H1 (cell line): ENCODE data around the gene ELMO1. TPM values are rescaled to one million over a fixed set of nuclear protein-coding genes. Genes with fewer than 3 reads are reported as not detected.

Source experiments
- CTCF ChIA-PET: fragments of 300-600 bp; sonication (Branson Sonifier 250); formaldehyde crosslinking; loops from one replicate; lab custom pipeline; 2021; ENCODE audit not compliant: partially characterized antibody; lab: Charles Lee
- POLR2A ChIA-PET: fragments of 300-600 bp; sonication (Branson Sonifier 250); formaldehyde crosslinking; loops from one replicate; lab custom pipeline; 2021; ENCODE audit warnings: inconsistent platforms; ENCODE audit not compliant: partially characterized antibody; lab: Charles Lee
- DNase-seq, 2 experiments: peaks; one replicate each; pipeline versions ENCODE4 v3.0.0 to v3.0.0-alpha.2; 2010 to 2022; ENCODE audit warnings: low spot score in 2 of 2, low read depth in 1 of 2, mixed read lengths in 1 of 2
- FAIRE-seq: peaks from 2 replicates; lab custom pipeline; 2011; peaks lifted over from hg19 to GRCh38; lab: Jason Lieb, UNC
- H2AFZ ChIP-seq: 2 replicates; pipeline ENCODE4 v1.8.1; 2012; ENCODE audit warnings: low read length, inconsistent platforms
- H2AK5ac ChIP-seq: 2 replicates; pipeline ENCODE4 v1.6.1; 2013; ENCODE audit warnings: low read depth, low read length
- H2BK120ac ChIP-seq: replicated peaks from 2 replicates; pipeline ENCODE3; 2013; ENCODE audit warnings: low read depth, low read length, inconsistent platforms
- H2BK12ac ChIP-seq: 2 replicates; pipeline ENCODE4 v1.6.1; 2013; ENCODE audit warnings: low read depth, low read length
- H2BK15ac ChIP-seq: 2 replicates; pipeline ENCODE4 v1.6.1; 2013; ENCODE audit warnings: low read length
- H2BK20ac ChIP-seq: 2 replicates; pipeline ENCODE4 v1.6.1; 2013; ENCODE audit warnings: low read length
- H2BK5ac ChIP-seq: 2 replicates; pipeline ENCODE4 v1.6.1; 2013; ENCODE audit warnings: low read depth, low read length
- H3K14ac ChIP-seq: 2 replicates; pipeline ENCODE4 v1.6.1; 2013; ENCODE audit warnings: inconsistent platforms; ENCODE audit not compliant: insufficient read length
- H3K18ac ChIP-seq: 2 replicates; pipeline ENCODE4 v1.6.1; 2013; ENCODE audit warnings: low read length; ENCODE audit errors: extremely low read depth
- H3K23ac ChIP-seq: 2 replicates; pipeline ENCODE4 v1.6.1; 2013; ENCODE audit warnings: inconsistent platforms; ENCODE audit not compliant: insufficient read length
- H3K23me2 ChIP-seq: 2 replicates; pipeline ENCODE4 v1.6.1; 2013; ENCODE audit warnings: low read depth, low read length
- H3K27ac ChIP-seq: 2 replicates; pipeline ENCODE4 v1.6.1; 2011; ENCODE audit warnings: low read depth, low read length, inconsistent platforms
- H3K27me3 ChIP-seq, 4 experiments: replicated peaks in 1 of 4; 1 replicate in 1 of 4; 2 replicates in 3 of 4; pipeline versions ENCODE4 v1.6.1 to v1.8.1; 2011 to 2013; ENCODE audit warnings: low read length in 3 of 4, mild to moderate bottlenecking in 3 of 4, inconsistent platforms in 2 of 4, mixed read lengths in 2 of 4, moderate library complexity in 1 of 4; ENCODE audit not compliant: control insufficient read depth in 3 of 4, insufficient read depth in 3 of 4; ENCODE audit errors: extremely low read depth in 1 of 4
- H3K36me3 ChIP-seq, 4 experiments: 2 replicates each; pipeline versions ENCODE4 v1.6.1 to v1.8.1; 2011 to 2013; ENCODE audit warnings: mild to moderate bottlenecking in 4 of 4, low read length in 3 of 4, moderate library complexity in 2 of 4, control low read depth in 1 of 4, inconsistent platforms in 1 of 4; ENCODE audit not compliant: insufficient read depth in 4 of 4, control insufficient read depth in 2 of 4
- H3K4ac ChIP-seq: replicated peaks from 2 replicates; pipeline ENCODE3; 2013; ENCODE audit warnings: low read length, low read depth, mixed read lengths, inconsistent platforms; ENCODE audit not compliant: insufficient read length
- H3K4me1 ChIP-seq, 4 experiments: replicated peaks in 1 of 4; 1 replicate in 1 of 4; 2 replicates in 3 of 4; pipeline versions ENCODE4 v1.6.1 to v1.8.1; 2011 to 2013; ENCODE audit warnings: low read length in 3 of 4, inconsistent platforms in 2 of 4, mixed read lengths in 1 of 4; ENCODE audit not compliant: insufficient read depth in 4 of 4, control insufficient read depth in 3 of 4
- H3K4me2 ChIP-seq, 2 experiments: 2 replicates each; pipeline versions ENCODE4 v1.6.1 to v1.8.1; 2011 to 2013; ENCODE audit warnings: low read depth in 2 of 2, low read length in 2 of 2, control low read depth in 1 of 2, inconsistent platforms in 1 of 2, mild to moderate bottlenecking in 1 of 2; ENCODE audit not compliant: insufficient read depth in 1 of 2
- H3K4me3 ChIP-seq, 4 experiments: fragments of 200-600, 300-600 bp in 1 of 4; sonication (generic), shearing (Covaris generic), sonication (Bioruptor Twin) in 1 of 4; 2 replicates each; pipeline versions ENCODE4 v1.5.1 to v1.8.1; 2011 to 2016; ENCODE audit warnings: low read length in 4 of 4, low read depth in 3 of 4, control low read depth in 2 of 4, inconsistent platforms in 2 of 4, mild to moderate bottlenecking in 2 of 4, mixed read lengths in 1 of 4, moderate library complexity in 1 of 4; ENCODE audit not compliant: insufficient read depth in 2 of 4; ENCODE audit errors: extremely low read depth in 1 of 4
- H3K56ac ChIP-seq: replicated peaks from 2 replicates; pipeline ENCODE3; 2013; ENCODE audit warnings: low read depth, mild to moderate bottlenecking, mixed read lengths, low read length, inconsistent platforms; ENCODE audit not compliant: insufficient read length
- H3K79me1 ChIP-seq: 2 replicates; pipeline ENCODE4 v1.6.1; 2013; ENCODE audit warnings: low read depth, low read length, control low read depth
- H3K79me2 ChIP-seq, 2 experiments: 2 replicates each; pipeline versions ENCODE4 v1.6.1 to v1.8.1; 2012 to 2013; ENCODE audit warnings: low read length in 2 of 2, mild to moderate bottlenecking in 2 of 2, inconsistent platforms in 1 of 2; ENCODE audit not compliant: insufficient read depth in 2 of 2, control insufficient read depth in 1 of 2
- H3K9ac ChIP-seq, 4 experiments: replicated peaks in 1 of 4; 1 replicate in 1 of 4; 2 replicates in 3 of 4; pipeline versions ENCODE4 v1.6.1 to v1.8.1; 2011 to 2013; ENCODE audit warnings: low read depth in 3 of 4, low read length in 3 of 4, control low read depth in 2 of 4, mild to moderate bottlenecking in 2 of 4, moderate library complexity in 2 of 4, inconsistent platforms in 1 of 4; ENCODE audit errors: extremely low read depth in 1 of 4
- H3K9me3 ChIP-seq, 2 experiments: 2 replicates each; pipeline versions ENCODE4 v1.6.1 to v1.8.1; 2012 to 2013; ENCODE audit warnings: mild to moderate bottlenecking in 2 of 2, moderate library complexity in 2 of 2, control low read depth in 1 of 2, inconsistent platforms in 1 of 2, low read depth in 1 of 2, low read length in 1 of 2, mixed read lengths in 1 of 2; ENCODE audit not compliant: insufficient read depth in 2 of 2
- H4K20me1 ChIP-seq, 2 experiments: replicated peaks in 1 of 2; 2 replicates each; pipeline versions ENCODE3 to v1.8.1; 2011 to 2013; ENCODE audit warnings: inconsistent platforms in 2 of 2, low read length in 2 of 2, mild to moderate bottlenecking in 1 of 2; ENCODE audit not compliant: insufficient read depth in 2 of 2, control insufficient read depth in 1 of 2
- H4K5ac ChIP-seq: 2 replicates; pipeline ENCODE4 v1.6.1; 2013; ENCODE audit warnings: low read length, low read depth, mixed read lengths, inconsistent platforms; ENCODE audit not compliant: insufficient read length
- H4K8ac ChIP-seq: 2 replicates; pipeline ENCODE4 v1.8.0; 2013; ENCODE audit warnings: mild to moderate bottlenecking, moderate library complexity, low read length, inconsistent platforms; ENCODE audit not compliant: insufficient read depth; ENCODE audit errors: extremely low read depth
- H4K91ac ChIP-seq: replicated peaks from 2 replicates; pipeline ENCODE3; 2013; ENCODE audit warnings: low read length, mixed read lengths, inconsistent platforms; ENCODE audit not compliant: insufficient read length
- BACH1 ChIP-seq: IDR thresholded peaks from 2 replicates; pipeline ENCODE4 v1.6.1; 2012; ENCODE audit warnings: low read length, improper control_type of control experiment
- E2F6 ChIP-seq: IDR thresholded peaks from 2 replicates; pipeline ENCODE4 v1.6.1; 2012; ENCODE audit warnings: inconsistent platforms
- EGR1 ChIP-seq: IDR thresholded peaks from 2 replicates; pipeline ENCODE4 v1.6.1; 2011; ENCODE audit warnings: low read depth, low read length, borderline replicate concordance
- GABPA ChIP-seq: IDR thresholded peaks from 2 replicates; pipeline ENCODE4 v1.6.1; 2011; ENCODE audit warnings: mild to moderate bottlenecking, low read length, moderate library complexity, borderline replicate concordance; ENCODE audit not compliant: insufficient read depth
- HDAC6 ChIP-seq: IDR thresholded peaks from one replicate; pipeline ENCODE4 v1.7.1; 2012; ENCODE audit warnings: low read depth, mild to moderate bottlenecking, inconsistent platforms, low read length, moderate library complexity
- MAFK ChIP-seq: IDR thresholded peaks from 2 replicates; pipeline ENCODE4 v1.6.1; 2012; ENCODE audit warnings: low read depth, mild to moderate bottlenecking, improper control_type of control experiment, low read length
- POLR2A ChIP-seq, 2 experiments: IDR thresholded peaks; 1 replicate in 1 of 2; 2 replicates in 1 of 2; pipeline ENCODE4 v1.6.1; 2011; ENCODE audit warnings: low read depth in 2 of 2, low read length in 2 of 2, mild to moderate bottlenecking in 2 of 2; ENCODE audit errors: control extremely low read depth in 1 of 2
- RNF2 ChIP-seq: fragments of 200-900, 300-1000 bp; sonication (generic); IDR thresholded peaks from 2 replicates; pipeline ENCODE4 v1.7.1; 2016; ENCODE audit warnings: borderline replicate concordance, low read depth, mild to moderate bottlenecking, antibody characterized with exemption, low read length; ENCODE audit not compliant: poor library complexity, severe bottlenecking; ENCODE audit errors: missing control alignments
- WGBS, 2 experiments: shearing (Covaris generic) in 1 of 2; methylation state at CpG; one replicate each; pipeline versions ENCODE4 v1.1.6 to v1.1.7; 2013 to 2015; ENCODE audit warnings: low lambda C conversion rate in 2 of 2, mixed read lengths in 2 of 2, inconsistent platforms in 1 of 2, low coverage in 1 of 2, missing lambda C conversion rate in 1 of 2; ENCODE audit not compliant: insufficient replicate concordance in 2 of 2, insufficient coverage in 1 of 2, insufficient read length in 1 of 2; ENCODE audit errors: extremely low coverage in 1 of 2, missing lambda C conversion rate in 1 of 2; 5-methylcytosine and 5-hydroxymethylcytosine counted together
- polyA plus RNA-seq, 7 experiments: library from polyadenylated mRNA; depleted of rRNA in 3 of 7; stranded (reverse) in 5 of 7; unstranded in 2 of 7; fragments of >200 nt in 5 of 7; fragments of 200-250 nt in 2 of 7; gene quantifications; 1 replicate in 5 of 7; 2 replicates in 1 of 7; 4 replicates in 1 of 7; pipeline versions ENCODE4 v1.2.1 to v1.2.3, GENCODE V29; 2011 to 2013; ENCODE audit warnings: missing spikeins in 2 of 7, mixed read lengths in 2 of 7
- total RNA-seq: library from RNA; stranded (reverse); fragmentation: NEBNext Ultra II Directional; extraction: Animal tissue kit (Norgen Biotek cat#: 25700); gene quantifications from 2 replicates; pipeline ENCODE4 v1.2.1, GENCODE V29; 2021

The ELMO1 gene
- total and polyA plus RNA-seq, 2 of the 8 experiments (the other 6 are each of a cell fraction or from before 2014, with no cell fraction given) = 18.4 to 21.0 TPM

DNA sequence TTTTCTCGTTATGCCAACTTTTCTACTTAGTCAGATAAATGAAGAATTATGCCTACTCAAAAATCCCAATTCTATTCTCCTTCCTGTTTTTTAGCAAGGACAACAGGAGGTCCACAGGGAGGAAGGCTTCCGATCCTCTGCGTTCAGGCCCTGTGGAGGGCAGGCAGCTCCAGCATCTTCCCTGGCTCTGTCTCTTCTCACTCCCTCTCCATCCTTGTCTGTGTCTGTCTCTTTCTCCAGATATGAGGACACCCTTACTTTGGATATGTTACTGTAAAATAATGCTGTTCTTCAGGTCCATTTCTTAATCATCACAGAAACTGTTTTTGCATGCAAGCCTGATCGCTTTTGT is 166.6 kb downstream of the ELMO1 start:
- Histone ChIP-seq H3K23me2 (no peaks in the 10 kb centered on the region; the same call in 1 of the 2 replicates), H4K8ac (no peak overlapping the region), H4K5ac (no peak overlapping the region), H3K27me3 (no peaks in the 10 kb centered on the region), H2AFZ (no peak overlapping the region), H3K27ac (no peak overlapping the region), H3K9me3 (no peaks in the 10 kb centered on the region), H3K23ac (no peak overlapping the region), H2BK5ac (no peak overlapping the region), H3K14ac (no peak overlapping the region), H3K36me3 (no peaks in the 10 kb centered on the region), H2BK120ac (no peak overlapping the region), H3K4me3 (no peak overlapping the region), H3K4ac (no peak overlapping the region), H2BK12ac (no peak overlapping the region), H3K18ac (no peak overlapping the region), H3K79me2 (peaks cover 0 to 2% of the 10 kb centered on the region in 2 experiments; a peak in 1 of 4 replicates), H3K79me1 (no peaks in the 10 kb centered on the region), H3K9ac (no peak overlapping the region), H2BK15ac (no peak overlapping the region), H3K4me1 (peaks cover 0 to 16% (median 3%) of the 10 kb centered on the region in 4 experiments; a peak in 5 of 7 replicates), H2BK20ac (no peak overlapping the region), H3K4me2 (no peak overlapping the region), H3K56ac (no peak overlapping the region), H4K91ac (no peak overlapping the region), H2AK5ac (no peak overlapping the region), H4K20me1 (no peaks in the 10 kb centered on the region)
- POLR2A ChIA-PET = interaction anchor here (0.8 kb wide), 1 partner anchor 56 kb away, joined by 3 read pairs; no protein-coding TSS in a partner anchor
- FAIRE-seq (no peak), DNase-seq (no peak)
- CTCF ChIA-PET = interaction anchor here (0.6 to 4.1 kb wide), 6 partner anchors 15 to 214 kb away, joined by 3 to 27 read pairs (median 6); no protein-coding TSS in a partner anchor
- WGBS, 2 experiments = 80% methylated on average over 4 of the region's 4 CpGs; no CpG with 5 or more reads in 1 of the 2 experiments
- TF ChIP-seq RNF2 = no peak
- no peak for TF ChIP-seq EGR1
- TF ChIP-seq GABPA = no peak
- no peak for TF ChIP-seq POLR2A (IDR thresholded peaks at IDR 0.05; ENCODE audit: control extremely low read depth in 1 of 2, low read depth in 2 of 2, low read length in 2 of 2)
- TF ChIP-seq HDAC6 = no peak
- no peak for TF ChIP-seq BACH1
- no peak for TF ChIP-seq E2F6
- TF ChIP-seq MAFK = no peak
